ENCODE results near the gene ANKRD63. TPM values are rescaled to one million over a fixed set of nuclear protein-coding genes. Genes with fewer than 3 reads are reported as not detected.

ANKRD63 gene, protein sequence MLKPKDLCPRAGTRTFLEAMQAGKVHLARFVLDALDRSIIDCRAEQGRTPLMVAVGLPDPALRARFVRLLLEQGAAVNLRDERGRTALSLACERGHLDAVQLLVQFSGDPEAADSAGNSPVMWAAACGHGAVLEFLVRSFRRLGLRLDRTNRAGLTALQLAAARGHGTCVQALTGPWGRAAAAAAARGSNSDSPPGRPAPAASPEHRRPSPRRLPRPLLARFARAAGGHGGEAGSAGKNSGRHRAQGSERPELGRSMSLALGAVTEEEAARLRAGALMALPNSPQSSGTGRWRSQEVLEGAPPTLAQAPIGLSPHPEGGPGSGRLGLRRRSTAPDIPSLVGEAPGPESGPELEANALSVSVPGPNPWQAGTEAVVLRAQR
- not detected for total RNA-seq
- polyA plus RNA-seq: not detected
- long read RNA-seq, donor 1: 0 reads
- long read RNA-seq, donor 2: 0 reads
- long read RNA-seq, donor 3: 0 reads
- long read RNA-seq, donor 4: 0 reads
- long read RNA-seq, donor 5: 0 reads
- long read RNA-seq, donor 6: 0 reads
- long read RNA-seq, donor 7: 0 reads
- long read RNA-seq, donor 8: 0 reads
- long read RNA-seq, donor 9: 0 reads
- long read RNA-seq, donor 10: 0 reads

DNA sequence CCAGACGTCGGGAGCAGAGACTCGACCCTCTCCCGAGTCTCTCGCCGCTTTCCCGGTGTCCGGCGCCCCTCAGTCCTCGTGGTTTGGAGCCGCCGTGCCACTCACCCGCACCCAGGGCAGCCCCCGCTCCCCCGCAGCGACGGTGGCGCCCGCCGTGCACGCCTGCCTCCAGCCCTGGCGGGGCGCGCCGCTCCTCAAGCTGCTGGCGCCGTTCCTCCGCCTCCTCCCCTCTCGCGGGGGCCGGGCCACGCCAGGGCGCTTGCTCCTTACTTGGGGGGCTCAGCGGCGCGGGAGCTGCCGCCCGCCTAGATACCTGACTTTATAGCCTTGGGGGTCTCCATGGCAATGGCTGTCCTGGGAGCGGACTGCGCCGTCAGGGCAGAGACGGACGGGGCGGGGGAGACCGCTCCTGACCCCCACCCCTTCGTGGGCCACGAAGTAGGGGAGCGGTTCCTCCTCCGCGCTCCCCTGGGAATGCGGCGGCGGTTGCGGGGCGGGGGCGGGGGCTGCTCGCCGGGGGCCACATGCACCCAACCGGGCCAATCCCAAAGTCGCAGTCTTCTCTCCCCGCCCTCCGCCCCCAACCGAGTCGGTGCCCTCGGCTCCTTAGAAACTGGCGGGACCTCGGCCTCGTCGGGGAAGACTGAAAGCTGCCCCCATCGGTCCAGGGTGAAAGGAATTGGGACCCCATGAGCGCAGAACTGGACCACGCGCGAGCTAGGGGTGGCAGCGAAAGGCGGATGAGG is at the start of gene ANKRD63:
ANKRD63 (minus strand) TSS at position 196 of the 746 bp plus-strand sequence. CDS start 478 bp downstream, outside the sequence.
- peaks cover 0 to under 1% of the 10 kb centered on the region in 2 donors for H3K36me3 ChIP-seq (ENCODE audit: control insufficient read depth in 2 of 2, insufficient read depth in 2 of 2, low read length in 1 of 2)
- peak within 1 kb of the TSS; percentile 20 to 55 for H3K4me3 ChIP-seq (ENCODE audit: low read length in 2 of 2)
- H3K27me3 ChIP-seq (ENCODE audit: control insufficient read depth in 2 of 2, insufficient read depth in 1 of 2, low read length in 1 of 2): peaks cover 65 to 79% of the 10 kb centered on the region in 2 donors
- peaks cover 0 to 4% of the 10 kb centered on the region in 2 donors for H3K9me3 ChIP-seq (ENCODE audit: control insufficient read depth in 2 of 2, insufficient read depth in 1 of 2, low read length in 1 of 2)
- no peak within 1 kb of the TSS for H3K27ac ChIP-seq (ENCODE audit: low read depth in 1 of 2, low read length in 1 of 2)
- peak in 2 of 9 donors; percentile 30 to 53 for DNase-seq (ENCODE audit: low read depth in 6 of 9, low spot score in 9 of 9)
- peaks cover 16 to 18% of the 10 kb centered on the region in 2 donors for H3K4me1 ChIP-seq (ENCODE audit: control insufficient read depth in 2 of 2, insufficient read depth in 2 of 2, low read length in 2 of 2)
- WGBS: 3% methylated on average over 76 of the region's 76 CpGs

DNA sequence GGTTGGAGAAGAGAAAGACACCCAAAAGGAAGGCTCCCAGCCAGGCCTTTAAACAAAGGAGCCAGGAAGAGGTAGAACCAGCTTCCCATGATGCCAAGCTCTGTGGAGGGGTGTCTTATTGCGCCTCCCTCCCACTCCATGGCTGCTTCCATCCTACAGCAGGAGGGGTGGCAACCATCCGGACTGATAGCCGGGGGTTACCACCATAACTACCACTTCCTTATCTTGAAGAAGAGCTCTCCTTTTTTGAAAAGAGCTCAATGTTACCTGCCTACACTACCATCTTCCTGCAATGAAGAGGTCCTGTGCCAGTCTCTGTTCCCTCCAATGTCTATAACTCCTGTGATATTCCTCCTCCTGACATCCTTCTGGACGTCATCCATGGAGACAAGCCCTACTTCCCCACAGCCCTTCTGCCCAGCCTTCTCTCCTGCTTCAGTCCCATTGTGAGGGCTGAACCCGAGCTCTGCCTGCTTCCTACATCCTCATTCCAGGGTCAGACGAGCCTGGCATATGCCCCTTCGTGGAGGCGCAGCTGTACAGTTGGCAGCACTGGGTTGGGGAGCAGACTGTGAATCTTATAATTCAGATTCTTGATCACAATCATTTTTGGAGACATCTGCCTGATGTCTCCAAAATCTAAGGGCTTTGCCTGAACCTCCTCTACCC is 49.4 kb upstream of the ANKRD63 start:
- Histone ChIP-seq H3K27me3 (ENCODE audit: control insufficient read depth in 2 of 2, insufficient read depth in 1 of 2, low read length in 1 of 2) (no peaks in the 10 kb centered on the region), H3K27ac (ENCODE audit: low read depth in 1 of 2, low read length in 1 of 2) (no peak overlapping the region), H3K9me3 (ENCODE audit: control insufficient read depth in 2 of 2, insufficient read depth in 1 of 2, low read length in 1 of 2) (peaks cover 0 to 2% of the 10 kb centered on the region in 2 donors), H3K36me3 (ENCODE audit: control insufficient read depth in 2 of 2, insufficient read depth in 2 of 2, low read length in 1 of 2) (no peaks in the 10 kb centered on the region), H3K4me1 (ENCODE audit: control insufficient read depth in 2 of 2, insufficient read depth in 2 of 2, low read length in 2 of 2) (peaks cover 21 to 87% of the 10 kb centered on the region in 2 donors), H3K4me3 (ENCODE audit: low read length in 2 of 2) (no peak overlapping the region)
- no peak for DNase-seq (ENCODE audit: low read depth in 6 of 9, low spot score in 9 of 9)
- 71% methylated on average over 8 of the region's 8 CpGs for WGBS

DNA sequence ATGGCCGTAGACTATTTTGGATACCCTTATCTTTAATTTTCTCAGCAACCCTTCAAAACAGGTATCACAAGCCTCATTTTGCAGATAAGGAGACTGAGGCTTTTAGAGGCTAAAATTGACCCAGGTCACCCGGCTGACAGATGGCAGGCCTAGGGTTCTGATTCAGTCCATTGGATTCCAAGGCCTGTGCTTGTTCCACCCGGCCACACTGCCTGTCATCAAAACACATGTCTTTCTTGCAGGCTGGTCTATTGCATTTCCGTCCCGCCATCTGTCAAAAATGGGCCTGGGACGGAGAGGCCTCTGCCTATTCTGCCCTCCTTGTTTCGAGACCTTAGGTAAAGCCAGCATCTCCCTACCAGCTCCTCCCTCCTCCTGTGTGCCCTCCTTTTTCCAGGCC is 48.8 kb upstream of the ANKRD63 start:
- no peak overlapping the region for H3K27ac ChIP-seq (ENCODE audit: low read depth in 1 of 2, low read length in 1 of 2)
- 97% methylated on average over 7 of the region's 7 CpGs for WGBS
- peaks cover 24 to 87% of the 10 kb centered on the region in 2 donors for H3K4me1 ChIP-seq (ENCODE audit: control insufficient read depth in 2 of 2, insufficient read depth in 2 of 2, low read length in 2 of 2)

DNA sequence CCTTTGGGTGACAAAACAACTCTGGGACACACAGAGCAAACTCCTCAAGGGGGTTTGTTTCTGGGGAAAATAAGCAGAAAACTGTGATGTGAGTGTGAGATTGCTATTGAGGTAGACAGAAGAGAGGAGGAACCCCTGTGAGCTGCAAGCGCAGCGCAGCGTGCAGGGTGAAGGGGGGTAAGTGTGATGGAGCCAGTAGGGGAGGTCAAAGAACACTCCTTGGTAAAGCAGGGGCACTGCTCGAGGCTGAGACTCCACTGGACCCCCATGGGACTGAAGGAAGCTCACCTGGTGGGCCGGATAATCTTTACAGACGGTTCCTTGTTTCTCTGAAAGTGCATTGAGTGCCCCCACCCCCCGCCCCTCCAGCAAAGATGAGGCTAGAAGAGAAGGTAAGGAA is 48.2 kb upstream of the ANKRD63 start:
- WGBS: 96% methylated on average over 7 of the region's 7 CpGs
- Histone ChIP-seq H3K27ac (ENCODE audit: low read depth in 1 of 2, low read length in 1 of 2) (no peak overlapping the region), H3K4me3 (ENCODE audit: low read length in 2 of 2) (no peak overlapping the region), H3K36me3 (ENCODE audit: control insufficient read depth in 2 of 2, insufficient read depth in 2 of 2, low read length in 1 of 2) (peaks cover 0 to 3% of the 10 kb centered on the region in 2 donors), H3K27me3 (ENCODE audit: control insufficient read depth in 2 of 2, insufficient read depth in 1 of 2, low read length in 1 of 2) (no peaks in the 10 kb centered on the region), H3K4me1 (ENCODE audit: control insufficient read depth in 2 of 2, insufficient read depth in 2 of 2, low read length in 2 of 2) (peaks cover 24 to 85% of the 10 kb centered on the region in 2 donors), H3K9me3 (ENCODE audit: control insufficient read depth in 2 of 2, insufficient read depth in 1 of 2, low read length in 1 of 2) (peaks cover 0 to 2% of the 10 kb centered on the region in 2 donors)
- no peak for DNase-seq (ENCODE audit: low read depth in 6 of 9, low spot score in 9 of 9)

More for the DNA sequence above, 48.8 kb upstream of the ANKRD63 start:
- Histone ChIP-seq H3K9me3 (ENCODE audit: control insufficient read depth in 2 of 2, insufficient read depth in 1 of 2, low read length in 1 of 2) (peaks cover 0 to 2% of the 10 kb centered on the region in 2 donors), H3K4me3 (ENCODE audit: low read length in 2 of 2) (no peak overlapping the region), H3K36me3 (ENCODE audit: control insufficient read depth in 2 of 2, insufficient read depth in 2 of 2, low read length in 1 of 2) (no peaks in the 10 kb centered on the region), H3K27me3 (ENCODE audit: control insufficient read depth in 2 of 2, insufficient read depth in 1 of 2, low read length in 1 of 2) (no peaks in the 10 kb centered on the region)
- no peak for DNase-seq (ENCODE audit: low read depth in 6 of 9, low spot score in 9 of 9)

DNA sequence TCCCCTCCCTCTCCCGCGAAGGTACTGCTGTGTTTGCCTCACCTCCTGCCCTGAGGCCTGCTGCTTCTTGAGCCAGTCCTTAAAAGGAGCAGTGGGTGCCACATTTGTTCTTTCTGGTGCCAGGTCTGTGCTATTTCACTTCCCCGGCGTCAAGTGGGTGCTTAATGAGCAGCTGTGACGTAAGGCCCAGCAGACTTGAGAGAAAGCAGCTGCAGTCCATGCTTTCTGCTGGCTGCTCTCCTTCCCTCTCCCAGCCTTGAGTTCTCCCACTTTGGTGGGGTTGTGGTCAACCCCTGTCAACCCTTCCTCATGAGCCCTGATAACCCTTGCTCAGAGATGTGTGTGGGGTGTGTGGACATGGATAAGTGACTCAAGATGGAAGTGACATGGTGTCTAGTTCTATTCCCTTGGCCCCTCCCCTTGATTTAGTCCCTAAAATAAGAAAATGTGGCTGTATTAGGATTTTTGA is 47.5 kb upstream of the ANKRD63 start:
- Histone ChIP-seq H3K27ac (ENCODE audit: low read depth in 1 of 2, low read length in 1 of 2) (no peak overlapping the region), H3K4me1 (ENCODE audit: control insufficient read depth in 2 of 2, insufficient read depth in 2 of 2, low read length in 2 of 2) (peaks cover 24 to 85% of the 10 kb centered on the region in 2 donors), H3K36me3 (ENCODE audit: control insufficient read depth in 2 of 2, insufficient read depth in 2 of 2, low read length in 1 of 2) (peaks cover 0 to 3% of the 10 kb centered on the region in 2 donors), H3K27me3 (ENCODE audit: control insufficient read depth in 2 of 2, insufficient read depth in 1 of 2, low read length in 1 of 2) (no peaks in the 10 kb centered on the region), H3K9me3 (ENCODE audit: control insufficient read depth in 2 of 2, insufficient read depth in 1 of 2, low read length in 1 of 2) (peaks cover 0 to 2% of the 10 kb centered on the region in 2 donors), H3K4me3 (ENCODE audit: low read length in 2 of 2) (no peak overlapping the region)
- DNase-seq (ENCODE audit: low read depth in 6 of 9, low spot score in 9 of 9): no peak
- 68% methylated on average over 5 of the region's 5 CpGs for WGBS

DNA sequence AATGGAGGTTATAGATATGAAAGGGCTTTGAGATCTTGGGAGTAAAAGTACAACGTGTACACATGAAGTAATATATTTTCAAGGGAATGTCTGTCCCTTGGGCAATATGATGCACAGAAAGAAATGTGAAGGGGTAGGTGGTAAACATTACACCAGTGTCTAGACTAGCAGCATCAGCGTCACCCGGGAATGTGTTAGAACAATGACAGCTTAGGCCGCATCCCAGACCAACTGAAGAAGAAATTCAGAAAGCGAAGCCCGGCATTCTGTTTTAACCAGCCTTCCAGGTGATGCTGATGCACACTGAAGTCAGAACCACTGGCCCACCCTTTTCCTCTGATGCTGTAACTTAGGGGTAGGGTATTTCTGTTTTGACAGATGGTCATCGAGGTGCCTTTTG is 46.9 kb upstream of the ANKRD63 start:
- 96% methylated on average over 7 of the region's 7 CpGs for WGBS
- peaks cover 0 to 4% of the 10 kb centered on the region in 2 donors for H3K27me3 ChIP-seq (ENCODE audit: control insufficient read depth in 2 of 2, insufficient read depth in 1 of 2, low read length in 1 of 2)
- peaks cover 0 to 3% of the 10 kb centered on the region in 2 donors for H3K36me3 ChIP-seq (ENCODE audit: control insufficient read depth in 2 of 2, insufficient read depth in 2 of 2, low read length in 1 of 2)
- peaks cover 23 to 85% of the 10 kb centered on the region in 2 donors for H3K4me1 ChIP-seq (ENCODE audit: control insufficient read depth in 2 of 2, insufficient read depth in 2 of 2, low read length in 2 of 2)
- DNase-seq (ENCODE audit: low read depth in 6 of 9, low spot score in 9 of 9): no peak
- no peak overlapping the region for H3K27ac ChIP-seq (ENCODE audit: low read depth in 1 of 2, low read length in 1 of 2)
- H3K9me3 ChIP-seq (ENCODE audit: control insufficient read depth in 2 of 2, insufficient read depth in 1 of 2, low read length in 1 of 2): peaks cover 0 to 2% of the 10 kb centered on the region in 2 donors
- H3K4me3 ChIP-seq (ENCODE audit: low read length in 2 of 2): no peak overlapping the region

DNA sequence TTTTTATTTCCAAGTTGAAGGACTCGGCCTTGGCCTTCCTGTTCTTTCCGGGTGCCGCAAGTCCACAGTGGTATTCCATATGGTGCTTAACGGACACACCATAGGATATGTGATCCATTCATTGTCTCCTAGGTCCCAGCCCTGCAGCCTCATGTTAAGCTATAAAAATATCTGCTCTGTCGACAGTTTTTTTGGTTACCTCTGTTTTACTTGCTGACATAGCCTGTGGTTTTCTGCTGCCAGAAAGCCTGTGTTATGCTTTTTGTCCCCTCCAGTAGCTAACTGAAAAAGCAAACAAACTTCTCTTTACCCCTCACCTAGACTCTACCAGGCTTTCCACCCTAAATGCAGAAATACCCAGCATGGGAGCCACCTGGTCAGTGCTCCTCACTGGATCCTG is 45.9 kb upstream of the ANKRD63 start:
- WGBS: 45% methylated on average over 5 of the region's 5 CpGs
- Histone ChIP-seq H3K27ac (ENCODE audit: low read depth in 1 of 2, low read length in 1 of 2) (peak overlapping the region in 1 of 2 donors; percentile 69), H3K4me1 (ENCODE audit: control insufficient read depth in 2 of 2, insufficient read depth in 2 of 2, low read length in 2 of 2) (peaks cover 19 to 79% of the 10 kb centered on the region in 2 donors), H3K9me3 (ENCODE audit: control insufficient read depth in 2 of 2, insufficient read depth in 1 of 2, low read length in 1 of 2) (peaks cover 0 to 2% of the 10 kb centered on the region in 2 donors), H3K4me3 (ENCODE audit: low read length in 2 of 2) (no peak overlapping the region), H3K36me3 (ENCODE audit: control insufficient read depth in 2 of 2, insufficient read depth in 2 of 2, low read length in 1 of 2) (peaks cover 0 to 3% of the 10 kb centered on the region in 2 donors), H3K27me3 (ENCODE audit: control insufficient read depth in 2 of 2, insufficient read depth in 1 of 2, low read length in 1 of 2) (peaks cover 0 to 12% of the 10 kb centered on the region in 2 donors)
- peak in 1 of 9 donors; percentile 61 for DNase-seq (ENCODE audit: low read depth in 6 of 9, low spot score in 9 of 9)

DNA sequence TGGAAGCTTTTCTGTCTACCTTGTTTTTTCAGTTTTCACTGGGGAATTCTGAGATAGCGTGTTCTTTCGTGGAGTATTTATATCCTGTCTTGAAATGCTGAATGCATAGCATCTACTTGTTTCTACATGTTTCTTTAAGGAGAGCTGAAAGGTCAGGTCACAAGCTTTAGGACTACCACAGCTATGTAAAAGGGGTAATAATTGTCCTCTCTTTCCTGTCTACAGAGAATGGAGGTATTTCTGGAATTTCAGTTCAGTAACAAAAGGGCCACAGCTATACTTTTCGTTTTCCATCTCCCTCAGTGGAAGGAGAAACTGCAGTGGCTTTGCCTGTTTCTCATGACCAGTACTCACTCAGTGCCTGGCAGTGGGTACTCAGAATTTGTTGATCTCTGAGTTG is 45.3 kb upstream of the ANKRD63 start:
- peaks cover 0 to 3% of the 10 kb centered on the region in 2 donors for H3K36me3 ChIP-seq (ENCODE audit: control insufficient read depth in 2 of 2, insufficient read depth in 2 of 2, low read length in 1 of 2)
- peaks cover 15 to 75% of the 10 kb centered on the region in 2 donors for H3K4me1 ChIP-seq (ENCODE audit: control insufficient read depth in 2 of 2, insufficient read depth in 2 of 2, low read length in 2 of 2)
- peak overlapping the region in 1 of 2 donors; percentile 69 for H3K27ac ChIP-seq (ENCODE audit: low read depth in 1 of 2, low read length in 1 of 2)
- H3K9me3 ChIP-seq (ENCODE audit: control insufficient read depth in 2 of 2, insufficient read depth in 1 of 2, low read length in 1 of 2): peaks cover 0 to 3% of the 10 kb centered on the region in 2 donors
- H3K27me3 ChIP-seq (ENCODE audit: control insufficient read depth in 2 of 2, insufficient read depth in 1 of 2, low read length in 1 of 2): peaks cover 0 to 12% of the 10 kb centered on the region in 2 donors
- no peak for DNase-seq (ENCODE audit: low read depth in 6 of 9, low spot score in 9 of 9)
- WGBS: 67% methylated on average over 3 of the region's 3 CpGs
- H3K4me3 ChIP-seq (ENCODE audit: low read length in 2 of 2): no peak overlapping the region

All from thymus (tissue), 14 donors.